Neural cell (in vitro differentiated cells): ENCODE results near the gene PLA2G3. TPM values are rescaled to one million over a fixed set of nuclear protein-coding genes. Genes with fewer than 3 reads are reported as not detected.

Source experiments
- H2AFZ ChIP-seq: fragments of 200-600, 300-800 bp; sonication (generic), shearing (Covaris generic); 2 replicates; pipeline ENCODE4 v1.6.0; 2014; ENCODE audit warnings: low read depth, mild to moderate bottlenecking, antibody characterized with exemption, low read length, moderate library complexity
- H3F3A ChIP-seq: fragments of 200-600 bp; shearing (Covaris generic); 2 replicates; pipeline ENCODE4 v1.6.1; 2016; ENCODE audit warnings: mild to moderate bottlenecking, moderate library complexity, mixed read lengths, antibody characterized with exemption, low read length; ENCODE audit not compliant: insufficient read depth, poor library complexity, severe bottlenecking
- H3K27ac ChIP-seq: fragments of 200-600, 300-800 bp; sonication (generic), shearing (Covaris generic); 2 replicates; pipeline ENCODE4 v1.5.1; 2014; ENCODE audit warnings: mild to moderate bottlenecking, low read length, moderate library complexity
- H3K27me3 ChIP-seq: fragments of 300-800, 200-600 bp; sonication (generic), shearing (Covaris generic); 2 replicates; pipeline ENCODE4 v1.6.0; 2014; ENCODE audit warnings: mild to moderate bottlenecking, low read depth, low read length, moderate library complexity; ENCODE audit not compliant: insufficient read depth
- H3K36me3 ChIP-seq: fragments of 300-800, 200-600 bp; sonication (generic), shearing (Covaris generic); 2 replicates; pipeline ENCODE4 v1.5.1; 2014; ENCODE audit warnings: mild to moderate bottlenecking, antibody characterized with exemption, low read length, moderate library complexity; ENCODE audit not compliant: insufficient read depth
- H3K4me2 ChIP-seq: fragments of 300-800, 200-600 bp; sonication (generic), shearing (Covaris generic); 2 replicates; pipeline ENCODE4 v1.6.0; 2014; ENCODE audit warnings: mild to moderate bottlenecking, low read length
- H3K4me3 ChIP-seq: fragments of 300-800, 200-600 bp; sonication (generic), shearing (Covaris generic); 2 replicates; pipeline ENCODE4 v1.5.1; 2014; ENCODE audit warnings: mild to moderate bottlenecking, low read length, moderate library complexity
- H3K79me2 ChIP-seq: fragments of 200-600 bp; shearing (Covaris generic); replicated peaks from 2 replicates; pipeline ENCODE4 v1.6.0; 2014; ENCODE audit warnings: mild to moderate bottlenecking, low read length, moderate library complexity; ENCODE audit not compliant: insufficient read depth
- H3K9ac ChIP-seq: fragments of 300-800, 200-600 bp; sonication (generic), shearing (Covaris generic); 2 replicates; pipeline ENCODE4 v1.6.1; 2016; ENCODE audit warnings: mild to moderate bottlenecking, low read length, mixed read lengths
- H3K9me2 ChIP-seq: fragments of 200-600 bp; shearing (Covaris generic); 2 replicates; pipeline ENCODE4 v1.6.1; 2016; ENCODE audit warnings: mild to moderate bottlenecking, low read length, mixed read lengths; ENCODE audit not compliant: insufficient read depth
- H3K9me3 ChIP-seq: fragments of 200-600, 300-800 bp; sonication (generic), shearing (Covaris generic); 2 replicates; pipeline ENCODE4 v1.6.1; 2016; ENCODE audit warnings: mild to moderate bottlenecking, mixed run types, low read length, moderate library complexity, mixed read lengths
- H4K20me1 ChIP-seq: fragments of 200-600 bp; shearing (Covaris generic); 2 replicates; pipeline ENCODE4 v1.6.1; 2016; ENCODE audit warnings: mild to moderate bottlenecking, mixed run types; ENCODE audit not compliant: insufficient read depth
- EP300 ChIP-seq: fragments of 450-650 bp; conservative IDR thresholded peaks from 2 replicates; pipeline ENCODE4 v1.6.1; 2014; ENCODE audit warnings: antibody characterized with exemption, mild to moderate bottlenecking, moderate library complexity; ENCODE audit not compliant: poor library complexity, severe bottlenecking
- EZH2 ChIP-seq: fragments of 200-600, 300-800 bp; shearing (Covaris generic), sonication (generic); IDR thresholded peaks from 2 replicates; pipeline ENCODE4 v1.6.1; 2014; ENCODE audit warnings: antibody characterized with exemption, low read length, borderline replicate concordance, mild to moderate bottlenecking; ENCODE audit not compliant: insufficient read depth, poor library complexity, severe bottlenecking
- MXI1 ChIP-seq: fragments of 450-650 bp; conservative IDR thresholded peaks from 2 replicates; pipeline ENCODE4 v1.6.1; 2014; ENCODE audit warnings: antibody characterized with exemption, mild to moderate bottlenecking; ENCODE audit not compliant: poor library complexity, severe bottlenecking
- POLR2AphosphoS5 ChIP-seq: IDR thresholded peaks from 2 replicates; pipeline ENCODE4 v1.6.1; 2012
- RAD21 ChIP-seq: fragments of 450-650 bp; conservative IDR thresholded peaks from 2 replicates; pipeline ENCODE4 v1.6.1; 2014; ENCODE audit warnings: antibody characterized with exemption, mild to moderate bottlenecking, moderate library complexity
- REST ChIP-seq: IDR thresholded peaks from 2 replicates; pipeline ENCODE4 v1.6.1; 2012; ENCODE audit warnings: borderline replicate concordance
- SMC3 ChIP-seq: fragments of 450-650 bp; conservative IDR thresholded peaks from 2 replicates; pipeline ENCODE4 v1.6.1; 2014; ENCODE audit warnings: antibody characterized with exemption, mild to moderate bottlenecking, moderate library complexity; ENCODE audit not compliant: poor library complexity
- TAF1 ChIP-seq: IDR thresholded peaks from 2 replicates; pipeline ENCODE4 v1.6.1; 2012; ENCODE audit warnings: low read depth
- polyA plus RNA-seq: library from polyadenylated mRNA; depleted of rRNA; stranded (reverse); fragments of >200 nt; gene quantifications from 2 replicates; pipeline ENCODE4 v1.2.3, GENCODE V29; 2014
- TF ChIP-seq, protein P1 (sequence below): fragments of 450-650 bp; IDR thresholded peaks from 2 replicates; pipeline ENCODE4 v1.5.1; 2014; ENCODE audit warnings: antibody characterized with exemption, mild to moderate bottlenecking, moderate library complexity; ENCODE audit not compliant: poor library complexity, severe bottlenecking

Gene PLA2G3
- polyA plus RNA-seq, 1 donor from 2014 or later: not detected

- H4K20me1 ChIP-seq: no peaks in the 10 kb centered on the region
- TF ChIP-seq, protein P1, sequence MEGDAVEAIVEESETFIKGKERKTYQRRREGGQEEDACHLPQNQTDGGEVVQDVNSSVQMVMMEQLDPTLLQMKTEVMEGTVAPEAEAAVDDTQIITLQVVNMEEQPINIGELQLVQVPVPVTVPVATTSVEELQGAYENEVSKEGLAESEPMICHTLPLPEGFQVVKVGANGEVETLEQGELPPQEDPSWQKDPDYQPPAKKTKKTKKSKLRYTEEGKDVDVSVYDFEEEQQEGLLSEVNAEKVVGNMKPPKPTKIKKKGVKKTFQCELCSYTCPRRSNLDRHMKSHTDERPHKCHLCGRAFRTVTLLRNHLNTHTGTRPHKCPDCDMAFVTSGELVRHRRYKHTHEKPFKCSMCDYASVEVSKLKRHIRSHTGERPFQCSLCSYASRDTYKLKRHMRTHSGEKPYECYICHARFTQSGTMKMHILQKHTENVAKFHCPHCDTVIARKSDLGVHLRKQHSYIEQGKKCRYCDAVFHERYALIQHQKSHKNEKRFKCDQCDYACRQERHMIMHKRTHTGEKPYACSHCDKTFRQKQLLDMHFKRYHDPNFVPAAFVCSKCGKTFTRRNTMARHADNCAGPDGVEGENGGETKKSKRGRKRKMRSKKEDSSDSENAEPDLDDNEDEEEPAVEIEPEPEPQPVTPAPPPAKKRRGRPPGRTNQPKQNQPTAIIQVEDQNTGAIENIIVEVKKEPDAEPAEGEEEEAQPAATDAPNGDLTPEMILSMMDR: no peak
- TF ChIP-seq EZH2 (no peak), POLR2AphosphoS5 (no peak), EP300 (no peak), REST (no peak), SMC3 (no peak), RAD21 (no peak), TAF1 (no peak), MXI1 (no peak)
- H3K4me2 ChIP-seq: no peak overlapping the region
- H3K9ac ChIP-seq: no peak overlapping the region
- no peak overlapping the region for H3K27ac ChIP-seq
- no peaks in the 10 kb centered on the region for H3F3A ChIP-seq
- no peaks in the 10 kb centered on the region for H3K27me3 ChIP-seq
- no peak overlapping the region for H3K4me3 ChIP-seq
- no peaks in the 10 kb centered on the region for H3K36me3 ChIP-seq
- no peak overlapping the region for H2AFZ ChIP-seq
- no peaks in the 10 kb centered on the region for H3K9me2 ChIP-seq
- H3K79me2 ChIP-seq: no peaks in the 10 kb centered on the region
- no peaks in the 10 kb centered on the region for H3K9me3 ChIP-seq
Observed at GRCh38 chr22:31093086-31093850, 47.0 kb downstream of the PLA2G3 start.

DNA sequence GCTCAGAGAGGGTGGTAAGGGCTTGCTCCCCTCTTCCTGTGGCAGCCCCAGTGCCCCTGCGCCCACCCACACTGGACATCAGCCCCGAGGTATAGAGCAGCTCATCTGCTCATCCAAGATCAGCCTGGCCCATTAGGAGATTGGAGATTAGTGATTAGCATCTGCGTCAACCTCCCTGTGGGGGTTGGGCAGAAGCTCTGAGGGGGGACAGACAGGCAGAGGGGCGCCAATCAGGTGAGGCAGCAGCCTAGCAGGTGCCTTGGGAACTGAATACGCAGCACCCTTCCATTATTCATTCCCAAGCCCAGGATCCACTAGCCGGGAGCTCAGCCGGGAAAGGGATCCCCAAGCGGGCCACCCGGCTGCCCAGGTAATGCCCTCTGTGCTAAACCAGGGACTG, 48.1 kb downstream of the PLA2G3 start:
- no peaks in the 10 kb centered on the region for H3K36me3 ChIP-seq
- no peak overlapping the region for H3K4me2 ChIP-seq
- TF ChIP-seq EZH2 (no peak), POLR2AphosphoS5 (no peak), MXI1 (no peak), TAF1 (no peak), EP300 (no peak), REST (no peak), SMC3 (no peak), RAD21 (no peak)
- TF ChIP-seq, protein P1: no peak
- H3K9ac ChIP-seq: no peak overlapping the region
- no peaks in the 10 kb centered on the region for H3F3A ChIP-seq
- H3K9me2 ChIP-seq: no peaks in the 10 kb centered on the region
- H4K20me1 ChIP-seq: no peaks in the 10 kb centered on the region
- H3K27ac ChIP-seq: no peak overlapping the region
- H3K27me3 ChIP-seq: no peaks in the 10 kb centered on the region
- no peak overlapping the region for H3K4me3 ChIP-seq
- H3K79me2 ChIP-seq: no peaks in the 10 kb centered on the region
- H3K9me3 ChIP-seq: no peaks in the 10 kb centered on the region
- no peak overlapping the region for H2AFZ ChIP-seq
